ENCODE results near the gene SFSWAP.

Gene SFSWAP

DNA sequence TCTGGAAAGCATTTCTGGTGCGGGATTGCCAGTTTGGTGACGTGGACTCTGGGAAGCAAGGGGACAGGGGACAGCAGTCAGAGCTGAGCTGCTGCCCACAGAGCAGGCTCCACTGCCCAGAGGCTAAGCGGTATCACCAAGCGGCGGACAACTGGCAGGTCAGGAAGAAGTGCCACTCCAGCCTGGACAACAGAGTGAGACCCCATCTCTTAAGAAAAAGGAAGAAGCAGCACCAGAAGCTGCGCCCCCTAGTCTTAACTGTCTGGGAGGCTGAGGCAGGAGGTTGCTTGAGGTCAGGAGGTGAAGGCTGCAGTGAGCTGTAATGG, 85.5 kb downstream of the SFSWAP start:
- Histone ChIP-seq H3K9me2 (replicated peaks; ENCODE audit: control insufficient read depth, low read length) (no peaks in the 10 kb centered on the region), H3K4me1 (ENCODE audit: control insufficient read depth, low read length) (peaks cover 12% of the 10 kb centered on the region), H3K36me3 (ENCODE audit: control insufficient read depth, low read length) (peaks cover 43% of the 10 kb centered on the region), H3K79me2 (ENCODE audit: control insufficient read depth, low read length) (no peaks in the 10 kb centered on the region), H3K27ac (ENCODE audit: low read depth, low read length) (no peak overlapping the region), H3K27me3 (ENCODE audit: control insufficient read depth, low read length) (no peaks in the 10 kb centered on the region), H3K4me3 (ENCODE audit: low read length) (no peak overlapping the region), H3K9me3 (ENCODE audit: control insufficient read depth, insufficient read depth, low read length) (no peaks in the 10 kb centered on the region), H4K20me1 (ENCODE audit: control insufficient read depth, insufficient read depth, low read depth, low read length) (peaks cover 4% of the 10 kb centered on the region; the same call in 1 of the 2 replicates), H3K4me2 (ENCODE audit: low read length) (no peak overlapping the region), H3F3A (ENCODE audit: control insufficient read depth, insufficient read depth) (no peaks in the 10 kb centered on the region)
- TF ChIP-seq, protein P1, sequence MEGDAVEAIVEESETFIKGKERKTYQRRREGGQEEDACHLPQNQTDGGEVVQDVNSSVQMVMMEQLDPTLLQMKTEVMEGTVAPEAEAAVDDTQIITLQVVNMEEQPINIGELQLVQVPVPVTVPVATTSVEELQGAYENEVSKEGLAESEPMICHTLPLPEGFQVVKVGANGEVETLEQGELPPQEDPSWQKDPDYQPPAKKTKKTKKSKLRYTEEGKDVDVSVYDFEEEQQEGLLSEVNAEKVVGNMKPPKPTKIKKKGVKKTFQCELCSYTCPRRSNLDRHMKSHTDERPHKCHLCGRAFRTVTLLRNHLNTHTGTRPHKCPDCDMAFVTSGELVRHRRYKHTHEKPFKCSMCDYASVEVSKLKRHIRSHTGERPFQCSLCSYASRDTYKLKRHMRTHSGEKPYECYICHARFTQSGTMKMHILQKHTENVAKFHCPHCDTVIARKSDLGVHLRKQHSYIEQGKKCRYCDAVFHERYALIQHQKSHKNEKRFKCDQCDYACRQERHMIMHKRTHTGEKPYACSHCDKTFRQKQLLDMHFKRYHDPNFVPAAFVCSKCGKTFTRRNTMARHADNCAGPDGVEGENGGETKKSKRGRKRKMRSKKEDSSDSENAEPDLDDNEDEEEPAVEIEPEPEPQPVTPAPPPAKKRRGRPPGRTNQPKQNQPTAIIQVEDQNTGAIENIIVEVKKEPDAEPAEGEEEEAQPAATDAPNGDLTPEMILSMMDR (IDR thresholded peaks at IDR 0.05; ENCODE audit: low read depth, low read length, poor library complexity, severe bottlenecking), result no peak
- TF ChIP-seq EZH2phosphoT487 (IDR thresholded peaks at IDR 0.05; ENCODE audit: borderline replicate concordance, low read length), result no peak

DNA sequence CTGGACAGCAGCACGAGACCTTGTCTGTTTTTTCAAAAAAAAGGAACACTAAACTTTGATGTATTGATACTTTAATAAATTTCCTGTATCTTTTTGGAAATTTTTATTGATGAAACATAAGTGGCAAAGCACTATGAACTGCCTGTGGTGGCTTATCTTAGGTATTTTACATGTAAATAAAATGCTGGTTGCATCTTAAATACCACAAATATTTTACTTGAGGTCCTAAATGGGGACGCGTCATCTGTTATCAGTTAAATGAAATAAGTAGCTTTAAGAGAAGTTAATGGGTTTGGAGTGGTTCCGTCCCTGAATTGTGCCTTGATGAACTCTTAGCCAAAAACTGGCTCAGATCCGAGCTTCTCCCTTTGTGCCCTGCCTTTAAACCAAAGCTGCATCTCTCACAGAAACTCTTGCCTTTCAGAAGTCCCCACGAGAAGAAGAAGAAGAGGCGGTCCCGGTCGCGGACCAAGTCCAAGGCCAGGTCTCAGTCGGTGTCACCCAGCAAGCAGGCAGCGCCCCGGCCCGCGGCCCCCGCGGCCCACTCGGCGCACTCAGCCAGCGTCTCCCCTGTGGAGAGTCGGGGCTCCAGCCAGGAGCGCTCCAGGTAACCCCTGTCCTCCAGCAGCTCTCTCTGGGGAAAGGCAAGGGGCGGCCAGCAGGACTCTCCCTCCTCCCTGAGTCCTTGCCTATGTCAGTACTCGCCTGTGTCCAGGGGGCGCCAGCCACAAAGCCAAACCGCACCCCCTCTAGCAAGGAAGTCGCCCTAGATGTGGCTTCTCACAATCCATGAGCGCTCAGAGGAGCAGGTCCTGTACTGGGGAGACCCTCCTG, 86.1 kb downstream of the SFSWAP start:
- Histone ChIP-seq H3F3A (ENCODE audit: control insufficient read depth, insufficient read depth) (no peaks in the 10 kb centered on the region), H3K79me2 (ENCODE audit: control insufficient read depth, low read length) (no peaks in the 10 kb centered on the region), H3K9me3 (ENCODE audit: control insufficient read depth, insufficient read depth, low read length) (no peaks in the 10 kb centered on the region), H4K20me1 (ENCODE audit: control insufficient read depth, insufficient read depth, low read depth, low read length) (peaks cover 4% of the 10 kb centered on the region; the same call in 1 of the 2 replicates), H3K4me1 (ENCODE audit: control insufficient read depth, low read length) (peaks cover 12% of the 10 kb centered on the region), H3K27me3 (ENCODE audit: control insufficient read depth, low read length) (no peaks in the 10 kb centered on the region), H3K4me2 (ENCODE audit: low read length) (no peak overlapping the region), H3K9me2 (replicated peaks; ENCODE audit: control insufficient read depth, low read length) (no peaks in the 10 kb centered on the region), H3K36me3 (ENCODE audit: control insufficient read depth, low read length) (peaks cover 45% of the 10 kb centered on the region), H3K4me3 (ENCODE audit: low read length) (no peak overlapping the region), H3K27ac (ENCODE audit: low read depth, low read length) (no peak overlapping the region)
- TF ChIP-seq, protein P1 (IDR thresholded peaks at IDR 0.05; ENCODE audit: low read depth, low read length, poor library complexity, severe bottlenecking), result no peak
- TF ChIP-seq EZH2phosphoT487 (IDR thresholded peaks at IDR 0.05; ENCODE audit: borderline replicate concordance, low read length), result no peak

DNA sequence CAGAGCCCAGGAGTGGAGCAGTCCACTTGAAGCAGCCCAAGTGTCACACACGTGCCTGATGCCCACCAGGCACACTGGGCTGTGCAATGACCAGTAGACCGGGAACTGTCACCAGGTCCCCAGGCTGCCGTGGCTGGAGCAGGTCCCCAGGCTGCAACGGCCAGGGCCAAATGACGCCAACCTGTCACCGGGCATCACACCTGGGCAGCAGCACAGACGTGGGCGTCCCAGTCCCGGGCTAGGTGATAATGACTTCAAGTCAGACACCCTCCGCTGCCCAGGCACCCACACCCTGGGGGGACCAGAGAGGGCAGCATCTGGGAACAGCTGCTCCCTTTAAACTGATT, 86.7 kb downstream of the SFSWAP start:
- H3K36me3 ChIP-seq (ENCODE audit: control insufficient read depth, low read length), result peaks cover 45% of the 10 kb centered on the region

More for the DNA sequence above, 86.7 kb downstream of the SFSWAP start:
- Histone ChIP-seq H3K27ac (ENCODE audit: low read depth, low read length) (no peak overlapping the region), H3K27me3 (ENCODE audit: control insufficient read depth, low read length) (no peaks in the 10 kb centered on the region), H3K4me1 (ENCODE audit: control insufficient read depth, low read length) (peaks cover 12% of the 10 kb centered on the region), H4K20me1 (ENCODE audit: control insufficient read depth, insufficient read depth, low read depth, low read length) (peaks cover 4% of the 10 kb centered on the region; the same call in 1 of the 2 replicates), H3K9me2 (replicated peaks; ENCODE audit: control insufficient read depth, low read length) (no peaks in the 10 kb centered on the region), H3K79me2 (ENCODE audit: control insufficient read depth, low read length) (no peaks in the 10 kb centered on the region), H3K4me3 (ENCODE audit: low read length) (no peak overlapping the region), H3K9me3 (ENCODE audit: control insufficient read depth, insufficient read depth, low read length) (no peaks in the 10 kb centered on the region), H3K4me2 (ENCODE audit: low read length) (no peak overlapping the region), H3F3A (ENCODE audit: control insufficient read depth, insufficient read depth) (no peaks in the 10 kb centered on the region)
- TF ChIP-seq, protein P1 (IDR thresholded peaks at IDR 0.05; ENCODE audit: low read depth, low read length, poor library complexity, severe bottlenecking), result no peak
- TF ChIP-seq EZH2phosphoT487 (IDR thresholded peaks at IDR 0.05; ENCODE audit: borderline replicate concordance, low read length), result no peak
